Measurements from ENCODE around the gene CRADD. TPM values are rescaled to one million over a fixed set of nuclear protein-coding genes. Genes with fewer than 3 reads are reported as not detected.

The CRADD gene
- total and polyA plus RNA-seq, 10 of the 15 experiments (the other 5 are each of a cell fraction or from before 2014, with no cell fraction given), result 7.6 to 15.5 (median 11.7) TPM

- ATAC-seq (no peak), DNase-seq (ENCODE audit: low read depth, low spot score) (no peak), FAIRE-seq (no peak)
- ChIA-PET SMC1A (ENCODE audit: uncharacterized antibody, unreplicated experiment) (no interaction called here), POLR2A (no interaction called here), CTCF (no interaction called here), RAD21 (ENCODE audit: unreplicated experiment) (no interaction called here)
- H2AFZ ChIP-seq (ENCODE audit: control insufficient read depth, low read depth, low read length), result no peak overlapping the region
- no peaks in the 10 kb centered on the region for H3K4me1 ChIP-seq (ENCODE audit: control insufficient read depth, insufficient read depth, low read length)
- H3K79me2 ChIP-seq (ENCODE audit: control insufficient read depth, insufficient read depth, low read length), result no peaks in the 10 kb centered on the region
- intact Hi-C loops (cut with micrococcal nuclease; ENCODE audit: unreplicated experiment), result no loop called here
- no peak overlapping the region for H3K4me3 ChIP-seq
- H3K27ac ChIP-seq (ENCODE audit: control insufficient read depth, insufficient read depth), result no peak overlapping the region
- H3K9me3 ChIP-seq (replicated peaks; ENCODE audit: control insufficient read depth, insufficient read depth, low read length), result peaks cover 3% of the 10 kb centered on the region; the same call in 1 of the 3 replicates
- in situ Hi-C loops (cut with MboI), result no loop called here
- no peak overlapping the region for H3K4me2 ChIP-seq (ENCODE audit: control insufficient read depth, insufficient read depth)
- TF ChIP-seq KAT2A (conservative IDR thresholded peaks at IDR 0.05; ENCODE audit: control insufficient read depth, low read depth, low read length) (no peak), RUNX3 (IDR thresholded peaks at IDR 0.05; ENCODE audit: low read length) (no peak), SUPT20H (IDR thresholded peaks at IDR 0.05; ENCODE audit: borderline replicate concordance, control insufficient read depth, low read depth, low read length) (no peak), YY1 (IDR thresholded peaks at IDR 0.05; ENCODE audit: low read depth, low read length) (no peak), ESRRA (IDR thresholded peaks at IDR 0.05; ENCODE audit: low read length) (no peak), HDAC2 (IDR thresholded peaks at IDR 0.05) (no peak), RFX5 (IDR thresholded peaks at IDR 0.05; ENCODE audit: low read depth, low read length) (no peak), SMAD5 (IDR thresholded peaks at IDR 0.05; ENCODE audit: low read depth) (no peak), ATF2 (IDR thresholded peaks at IDR 0.05; ENCODE audit: low read length) (no peak), BRCA1 (IDR thresholded peaks at IDR 0.05; ENCODE audit: low read depth, low read length) (no peak), CEBPZ (IDR thresholded peaks at IDR 0.05; ENCODE audit: low read depth, low read length) (no peak)
- TF ChIP-seq, protein P1, sequence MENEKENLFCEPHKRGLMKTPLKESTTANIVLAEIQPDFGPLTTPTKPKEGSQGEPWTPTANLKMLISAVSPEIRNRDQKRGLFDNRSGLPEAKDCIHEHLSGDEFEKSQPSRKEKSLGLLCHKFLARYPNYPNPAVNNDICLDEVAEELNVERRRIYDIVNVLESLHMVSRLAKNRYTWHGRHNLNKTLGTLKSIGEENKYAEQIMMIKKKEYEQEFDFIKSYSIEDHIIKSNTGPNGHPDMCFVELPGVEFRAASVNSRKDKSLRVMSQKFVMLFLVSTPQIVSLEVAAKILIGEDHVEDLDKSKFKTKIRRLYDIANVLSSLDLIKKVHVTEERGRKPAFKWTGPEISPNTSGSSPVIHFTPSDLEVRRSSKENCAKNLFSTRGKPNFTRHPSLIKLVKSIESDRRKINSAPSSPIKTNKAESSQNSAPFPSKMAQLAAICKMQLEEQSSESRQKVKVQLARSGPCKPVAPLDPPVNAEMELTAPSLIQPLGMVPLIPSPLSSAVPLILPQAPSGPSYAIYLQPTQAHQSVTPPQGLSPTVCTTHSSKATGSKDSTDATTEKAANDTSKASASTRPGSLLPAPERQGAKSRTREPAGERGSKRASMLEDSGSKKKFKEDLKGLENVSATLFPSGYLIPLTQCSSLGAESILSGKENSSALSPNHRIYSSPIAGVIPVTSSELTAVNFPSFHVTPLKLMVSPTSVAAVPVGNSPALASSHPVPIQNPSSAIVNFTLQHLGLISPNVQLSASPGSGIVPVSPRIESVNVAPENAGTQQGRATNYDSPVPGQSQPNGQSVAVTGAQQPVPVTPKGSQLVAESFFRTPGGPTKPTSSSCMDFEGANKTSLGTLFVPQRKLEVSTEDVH (IDR thresholded peaks at IDR 0.05; ENCODE audit: low read depth, partially characterized antibody), result no peak
- TF ChIP-seq, protein P2, sequence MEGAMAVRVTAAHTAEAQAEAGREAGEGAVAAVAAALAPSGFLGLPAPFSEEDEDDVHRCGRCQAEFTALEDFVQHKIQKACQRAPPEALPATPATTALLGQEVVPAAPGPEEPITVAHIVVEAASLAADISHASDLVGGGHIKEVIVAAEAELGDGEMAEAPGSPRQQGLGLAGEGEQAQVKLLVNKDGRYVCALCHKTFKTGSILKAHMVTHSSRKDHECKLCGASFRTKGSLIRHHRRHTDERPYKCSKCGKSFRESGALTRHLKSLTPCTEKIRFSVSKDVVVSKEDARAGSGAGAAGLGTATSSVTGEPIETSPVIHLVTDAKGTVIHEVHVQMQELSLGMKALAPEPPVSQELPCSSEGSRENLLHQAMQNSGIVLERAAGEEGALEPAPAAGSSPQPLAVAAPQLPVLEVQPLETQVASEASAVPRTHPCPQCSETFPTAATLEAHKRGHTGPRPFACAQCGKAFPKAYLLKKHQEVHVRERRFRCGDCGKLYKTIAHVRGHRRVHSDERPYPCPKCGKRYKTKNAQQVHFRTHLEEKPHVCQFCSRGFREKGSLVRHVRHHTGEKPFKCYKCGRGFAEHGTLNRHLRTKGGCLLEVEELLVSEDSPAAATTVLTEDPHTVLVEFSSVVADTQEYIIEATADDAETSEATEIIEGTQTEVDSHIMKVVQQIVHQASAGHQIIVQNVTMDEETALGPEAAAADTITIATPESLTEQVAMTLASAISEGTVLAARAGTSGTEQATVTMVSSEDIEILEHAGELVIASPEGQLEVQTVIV (IDR thresholded peaks at IDR 0.05; ENCODE audit: borderline replicate concordance, partially characterized antibody), result no peak
- BruUV-seq (replicated peaks), result no TSS peak
- H3K36me3 ChIP-seq (ENCODE audit: control insufficient read depth in 2 of 2, insufficient read depth in 2 of 2, low read length in 1 of 2), result no peaks in the 10 kb centered on the region
- 51% methylated on average over 6 of the region's 6 CpGs for WGBS (ENCODE audit: insufficient coverage, insufficient replicate concordance, low lambda C conversion rate, missing lambda C conversion rate)
- no peak overlapping the region for H3K9ac ChIP-seq (ENCODE audit: control insufficient read depth, insufficient read depth, low read length)
- H4K20me1 ChIP-seq (ENCODE audit: control insufficient read depth, insufficient read depth), result no peaks in the 10 kb centered on the region
- no peaks in the 10 kb centered on the region for H3K27me3 ChIP-seq (replicated peaks in 1 of 2; ENCODE audit: control insufficient read depth in 2 of 2, insufficient read depth in 2 of 2, low read length in 1 of 2)
Observed at GRCh38 chr12:93638954-93639353, 38.2 kb upstream of the CRADD start.

Data from GM12878 (cell line).